Measurements from ENCODE around the gene ZDHHC5. TPM values are rescaled to one million over a fixed set of nuclear protein-coding genes. Genes with fewer than 3 reads are reported as not detected.
A peak's percentile ranks its signal among the peaks of the same experiment; 100 is the strongest.
"Not testable (repeated sequence)": the region's sequence is repeated elsewhere in the genome, so short reads cannot be mapped to it uniquely, and the experiment has no call there.

ZDHHC5 gene
- total and polyA plus RNA-seq, 2 donors, result 29.9 to 36.4 TPM

GRCh38 chr11:57709802-57710367 is 42.0 kb downstream of the ZDHHC5 start:
- no peak for DNase-seq (ENCODE audit: extremely low spot score)
- no peak overlapping the region for H3K27ac ChIP-seq (ENCODE audit: low read depth)
- H3K4me1 ChIP-seq (ENCODE audit: insufficient read depth), result no peaks in the 10 kb centered on the region
- no peak overlapping the region for H3K4me3 ChIP-seq (ENCODE audit: low read depth, low read length)
- WGBS, result 92% methylated on average over 5 of the region's 5 CpGs
- H3K36me3 ChIP-seq (ENCODE audit: insufficient read depth), result no peaks in the 10 kb centered on the region

- Histone ChIP-seq H3K36me3 (ENCODE audit: insufficient read depth) (no peaks in the 10 kb centered on the region), H3K27ac (ENCODE audit: low read depth) (peak within 1 kb of the TSS; percentile 76), H3K4me1 (ENCODE audit: insufficient read depth) (no peaks in the 10 kb centered on the region), H3K4me3 (ENCODE audit: low read depth, low read length) (peak within 1 kb of the TSS; percentile 89)
- DNase-seq (ENCODE audit: extremely low spot score), result peak; percentile 71
- WGBS, result 6% methylated on average over 51 of the region's 51 CpGs
Observed at GRCh38 chr11:57711414-57712255, 43.7 kb downstream of the ZDHHC5 start, which contains the start of gene MED19. Gene MED19 (minus strand): TSS chr11:57712215. CDS start chr11:57712179, 36 bp downstream.

DNA sequence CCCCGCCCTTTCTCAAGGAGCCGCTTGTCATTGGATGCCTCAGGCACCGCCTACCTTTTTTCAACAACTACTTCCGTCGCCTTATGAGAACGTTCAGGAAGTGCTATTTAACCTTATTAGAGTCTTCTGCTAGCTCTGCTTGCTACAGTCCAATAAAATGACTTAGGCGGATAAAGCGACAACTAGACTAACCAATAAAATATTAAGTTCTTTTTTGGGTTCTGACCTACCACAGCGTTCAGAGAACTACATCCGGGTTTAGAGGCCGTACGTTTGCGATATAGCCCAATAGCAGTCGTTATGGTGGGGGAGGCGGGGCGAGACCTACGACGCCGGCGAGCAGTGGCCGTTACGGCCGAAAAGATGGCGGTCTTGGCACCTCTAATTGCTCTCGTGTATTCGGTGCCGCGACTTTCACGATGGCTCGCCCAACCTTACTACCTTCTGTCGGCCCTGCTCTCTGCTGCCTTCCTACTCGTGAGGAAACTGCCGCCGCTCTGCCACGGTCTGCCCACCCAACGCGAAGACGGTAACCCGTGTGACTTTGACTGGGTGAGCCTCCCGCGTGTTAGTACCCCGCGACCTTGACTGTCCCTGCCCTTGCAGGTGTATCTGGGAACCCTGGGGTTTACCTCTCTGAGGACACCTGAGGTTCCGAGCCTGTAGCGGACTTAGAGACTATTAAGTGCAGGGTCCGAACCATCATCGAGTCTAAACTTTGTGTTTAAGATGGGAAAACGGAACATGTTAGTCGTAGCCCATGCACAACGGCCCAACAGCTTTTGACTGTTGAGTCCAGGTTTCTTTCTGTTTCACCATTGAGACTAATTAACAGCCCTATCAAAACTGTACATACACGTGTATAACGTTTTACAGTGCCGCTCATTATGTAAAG is 44.6 kb downstream of the ZDHHC5 start, which contains the start of gene TMX2:
TSS of gene TMX2 (plus strand) at position 338 of the 895 bp plus-strand sequence. CDS start at position 364, 26 bp downstream.
- H3K4me1 ChIP-seq (ENCODE audit: insufficient read depth), result no peaks in the 10 kb centered on the region
- under 1% methylated on average over 53 of the region's 53 CpGs for WGBS
- H3K4me3 ChIP-seq (ENCODE audit: low read depth, low read length), result peak within 1 kb of the TSS; percentile 89
- peak within 1 kb of the TSS; percentile 76 for H3K27ac ChIP-seq (ENCODE audit: low read depth)
- no peaks in the 10 kb centered on the region for H3K36me3 ChIP-seq (ENCODE audit: insufficient read depth)
- peak; percentile 98 for DNase-seq (ENCODE audit: extremely low spot score)

DNA sequence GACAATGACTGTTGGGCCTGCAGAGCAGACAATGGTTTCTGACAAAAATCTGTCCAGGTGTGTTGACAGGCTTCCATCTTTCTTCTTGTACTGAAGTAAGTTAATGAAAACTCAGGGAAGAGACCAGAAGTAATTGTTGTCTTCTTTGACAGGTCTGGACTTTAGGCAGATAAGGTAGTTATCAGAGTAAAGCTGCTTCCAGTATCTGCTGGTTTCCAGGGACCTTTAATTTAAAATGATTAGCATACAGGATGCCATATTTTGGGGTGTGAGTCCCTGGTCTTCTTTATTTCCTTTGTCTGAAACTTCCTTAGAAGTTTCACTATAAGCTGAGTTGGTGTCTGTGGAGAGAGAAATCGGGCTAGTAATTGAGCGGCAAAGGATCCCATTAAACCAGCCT is 45.9 kb downstream of the ZDHHC5 start:
- WGBS, result 94% methylated on average over 2 of the region's 2 CpGs
- Histone ChIP-seq H3K4me1 (ENCODE audit: insufficient read depth) (no peaks in the 10 kb centered on the region), H3K27ac (ENCODE audit: low read depth) (no peak overlapping the region), H3K4me3 (ENCODE audit: low read depth, low read length) (no peak overlapping the region), H3K36me3 (ENCODE audit: insufficient read depth) (no peaks in the 10 kb centered on the region)
- DNase-seq (ENCODE audit: extremely low spot score), result no peak

- not testable (repeated sequence) for H3K27ac ChIP-seq (ENCODE audit: low read depth); H3K4me3 ChIP-seq (ENCODE audit: low read depth, low read length); H3K36me3 ChIP-seq (ENCODE audit: insufficient read depth); H3K4me1 ChIP-seq (ENCODE audit: insufficient read depth); DNase-seq (ENCODE audit: extremely low spot score)
- 99% methylated on average over 27 of the region's 34 CpGs for WGBS
Observed at GRCh38 chr11:57716726-57717125, 48.8 kb downstream of the ZDHHC5 start.

GRCh38 chr11:57727185-57727584 is 59.3 kb downstream of the ZDHHC5 start:
- H3K4me1 ChIP-seq (ENCODE audit: insufficient read depth), result no peaks in the 10 kb centered on the region
- no peak for DNase-seq (ENCODE audit: extremely low spot score)
- 63% methylated on average over 2 of the region's 2 CpGs for WGBS
- peaks cover 3% of the 10 kb centered on the region for H3K36me3 ChIP-seq (ENCODE audit: insufficient read depth)
- no peak overlapping the region for H3K4me3 ChIP-seq (ENCODE audit: low read depth, low read length)
- no peak overlapping the region for H3K27ac ChIP-seq (ENCODE audit: low read depth)

DNA sequence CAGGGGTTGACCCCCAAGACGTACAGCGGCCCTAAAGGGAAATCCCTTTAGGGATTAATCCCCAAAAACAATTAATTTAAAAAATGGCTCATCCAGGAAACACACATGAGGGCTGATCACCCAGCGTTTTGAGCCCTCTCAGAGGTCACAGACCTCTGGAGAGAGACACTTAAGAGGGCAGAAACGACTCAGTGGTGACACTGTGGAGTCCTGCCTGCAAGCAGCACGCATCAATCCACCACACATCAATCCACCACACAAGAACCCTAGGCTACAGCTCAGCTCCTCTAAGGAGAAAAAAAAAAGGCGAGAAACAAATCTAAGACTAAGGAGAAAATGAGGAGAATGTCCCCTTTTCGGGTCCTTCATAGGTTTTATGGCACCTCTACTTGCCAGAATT is 60.9 kb downstream of the ZDHHC5 start:
- Histone ChIP-seq H3K4me1 (ENCODE audit: insufficient read depth) (no peaks in the 10 kb centered on the region), H3K36me3 (ENCODE audit: insufficient read depth) (no peaks in the 10 kb centered on the region), H3K27ac (ENCODE audit: low read depth) (no peak overlapping the region), H3K4me3 (ENCODE audit: low read depth, low read length) (no peak overlapping the region)
- 75% methylated on average over 7 of the region's 7 CpGs for WGBS
- no peak for DNase-seq (ENCODE audit: extremely low spot score)

- H3K36me3 ChIP-seq (ENCODE audit: insufficient read depth), result no peaks in the 10 kb centered on the region
- no peak for DNase-seq (ENCODE audit: extremely low spot score)
- no peak overlapping the region for H3K4me3 ChIP-seq (ENCODE audit: low read depth, low read length)
- no peak overlapping the region for H3K27ac ChIP-seq (ENCODE audit: low read depth)
- 93% methylated on average over 7 of the region's 7 CpGs for WGBS
- H3K4me1 ChIP-seq (ENCODE audit: insufficient read depth), result no peaks in the 10 kb centered on the region
Observed at GRCh38 chr11:57729479-57729878, 61.6 kb downstream of the ZDHHC5 start.

GRCh38 chr11:57732661-57733060 is 64.7 kb downstream of the ZDHHC5 start:
- no peak for DNase-seq (ENCODE audit: extremely low spot score)
- no peak overlapping the region for H3K4me3 ChIP-seq (ENCODE audit: low read depth, low read length)
- H3K4me1 ChIP-seq (ENCODE audit: insufficient read depth), result no peaks in the 10 kb centered on the region
- 96% methylated on average over 1 of the region's 1 CpG for WGBS
- no peaks in the 10 kb centered on the region for H3K36me3 ChIP-seq (ENCODE audit: insufficient read depth)
- no peak overlapping the region for H3K27ac ChIP-seq (ENCODE audit: low read depth)

GRCh38 chr11:57735619-57736298 is 67.8 kb downstream of the ZDHHC5 start:
- DNase-seq (ENCODE audit: extremely low spot score), result no peak
- Histone ChIP-seq H3K4me3 (ENCODE audit: low read depth, low read length) (no peak overlapping the region), H3K27ac (ENCODE audit: low read depth) (no peak overlapping the region), H3K36me3 (ENCODE audit: insufficient read depth) (no peaks in the 10 kb centered on the region), H3K4me1 (ENCODE audit: insufficient read depth) (no peaks in the 10 kb centered on the region)
- 79% methylated on average over 3 of the region's 3 CpGs for WGBS

- under 1% methylated on average over 75 of the region's 75 CpGs for WGBS
- peak within 1 kb of the TSS; percentile 69 for H3K4me3 ChIP-seq (ENCODE audit: low read depth, low read length)
- no peaks in the 10 kb centered on the region for H3K36me3 ChIP-seq (ENCODE audit: insufficient read depth)
Observed at GRCh38 chr11:57741132-57742086, 73.5 kb downstream of the ZDHHC5 start, which contains the start of gene SELENOH. Gene SELENOH (plus strand): TSS chr11:57741491. CDS start chr11:57741596, 105 bp downstream.

DNA sequence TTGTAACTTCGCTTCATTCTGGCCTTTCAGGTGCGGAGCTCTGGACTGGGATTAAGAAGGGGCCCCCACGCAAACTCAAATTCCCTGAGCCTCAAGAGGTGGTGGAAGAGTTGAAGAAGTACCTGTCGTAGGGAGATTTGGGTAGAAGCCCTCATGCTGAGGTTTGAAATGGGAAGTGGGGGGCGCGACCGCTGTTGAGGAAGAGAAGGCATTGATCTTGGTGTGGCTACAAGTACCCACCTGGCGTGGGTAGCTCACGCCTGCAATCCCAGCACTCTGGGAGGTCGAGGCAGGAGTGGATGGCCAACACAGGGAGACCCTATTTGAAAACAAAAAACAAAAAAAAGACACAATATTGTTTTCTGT is 74.2 kb downstream of the ZDHHC5 start:
- Histone ChIP-seq H3K4me1 (ENCODE audit: insufficient read depth) (no peaks in the 10 kb centered on the region), H3K36me3 (ENCODE audit: insufficient read depth) (no peaks in the 10 kb centered on the region), H3K4me3 (ENCODE audit: low read depth, low read length) (peak overlapping the region; percentile 69), H3K27ac (ENCODE audit: low read depth) (peak overlapping the region; percentile 89)
- WGBS, result 3% methylated on average over 10 of the region's 10 CpGs
- DNase-seq (ENCODE audit: extremely low spot score), result no peak

More at GRCh38 chr11:57741132-57742086, 73.5 kb downstream of the ZDHHC5 start, which contains the start of gene SELENOH:
- H3K4me1 ChIP-seq (ENCODE audit: insufficient read depth), result no peaks in the 10 kb centered on the region
- DNase-seq (ENCODE audit: extremely low spot score), result peak; percentile 95
- H3K27ac ChIP-seq (ENCODE audit: low read depth), result peak within 1 kb of the TSS; percentile 89

Data from urinary bladder (tissue), 4 donors.